ENCODE results near the gene LCLAT1.

Gene LCLAT1

DNA sequence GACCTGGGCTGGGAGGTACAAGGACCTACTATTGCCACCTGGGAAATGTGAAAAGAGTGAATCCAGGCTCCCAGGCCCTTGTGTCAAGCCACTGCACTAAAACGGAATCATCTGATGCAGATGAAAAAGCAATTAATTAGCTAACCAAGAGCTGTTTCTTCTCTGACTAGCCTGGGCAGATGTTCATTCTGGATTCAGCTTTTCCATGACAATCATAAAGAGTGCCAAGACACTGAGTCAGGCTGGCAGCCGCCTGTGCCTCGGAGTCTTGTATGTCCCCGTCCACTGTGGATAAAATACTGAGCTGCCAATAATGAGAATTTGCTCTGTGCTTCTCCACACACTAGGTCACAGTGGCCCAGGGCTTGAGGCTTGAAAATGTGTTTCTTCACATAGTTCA lies 21.7 kb upstream of the LCLAT1 start:
- Histone ChIP-seq H3K9me3 (ENCODE audit: control insufficient read depth, insufficient read depth, low read length) (no peaks in the 10 kb centered on the region), H3K4me3 (ENCODE audit: low read length) (no peak overlapping the region), H3K36me3 (ENCODE audit: control insufficient read depth, insufficient read depth, low read length) (no peaks in the 10 kb centered on the region), H3K27ac (ENCODE audit: low read length) (no peak overlapping the region), H3K27me3 (ENCODE audit: control insufficient read depth, insufficient read depth, low read length) (no peaks in the 10 kb centered on the region), H3K4me1 (ENCODE audit: control insufficient read depth, insufficient read depth, low read length) (peaks cover 5% of the 10 kb centered on the region)
- WGBS (ENCODE audit: insufficient coverage, insufficient read length): no CpG with 5 or more reads among the region's 4 CpGs
- no peak for DNase-seq (ENCODE audit: low read depth, low spot score)

DNA sequence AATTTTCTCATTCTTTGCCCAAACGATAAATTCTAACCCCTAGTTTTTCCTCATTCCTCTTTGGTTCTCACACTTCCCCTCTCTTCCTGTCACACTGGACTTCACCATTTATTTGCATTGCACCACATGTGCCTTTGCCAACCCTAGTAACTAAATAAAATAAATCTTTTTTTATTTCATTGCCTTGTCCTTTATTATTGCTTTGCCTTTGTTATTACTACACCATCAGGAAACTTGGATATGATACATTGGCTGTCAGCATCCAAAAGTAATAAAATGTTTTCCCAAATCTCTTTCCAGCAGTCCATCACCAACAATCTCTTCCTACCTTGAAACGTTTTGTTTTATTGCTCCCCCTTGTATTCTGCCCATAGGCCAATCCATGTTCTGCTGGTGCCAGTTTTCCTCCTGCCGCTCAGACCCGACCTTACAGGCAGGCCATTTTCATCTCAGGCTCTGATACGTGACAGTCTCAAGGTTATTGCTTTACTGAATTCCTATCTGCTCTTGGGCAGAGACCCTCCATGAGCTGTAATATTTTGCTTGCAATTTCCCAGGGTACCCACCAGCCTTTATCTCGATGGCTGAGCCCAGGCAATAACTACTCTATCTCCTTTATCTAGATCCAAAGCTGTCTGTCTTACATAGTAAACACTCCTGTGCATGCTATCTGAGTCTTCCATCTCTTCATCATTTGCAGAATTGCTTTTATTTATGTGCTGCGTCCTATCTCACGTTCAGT lies 19.3 kb upstream of the LCLAT1 start:
- Histone ChIP-seq H3K4me1 (ENCODE audit: control insufficient read depth, insufficient read depth, low read length) (no peaks in the 10 kb centered on the region), H3K36me3 (ENCODE audit: control insufficient read depth, insufficient read depth, low read length) (no peaks in the 10 kb centered on the region), H3K9me3 (ENCODE audit: control insufficient read depth, insufficient read depth, low read length) (no peaks in the 10 kb centered on the region), H3K4me3 (ENCODE audit: low read length) (no peak overlapping the region), H3K27me3 (ENCODE audit: control insufficient read depth, insufficient read depth, low read length) (no peaks in the 10 kb centered on the region), H3K27ac (ENCODE audit: low read length) (no peak overlapping the region)
- no peak for DNase-seq (ENCODE audit: low read depth, low spot score)
- 100% methylated on average over 1 of the region's 8 CpGs for WGBS (ENCODE audit: insufficient coverage, insufficient read length)

DNA sequence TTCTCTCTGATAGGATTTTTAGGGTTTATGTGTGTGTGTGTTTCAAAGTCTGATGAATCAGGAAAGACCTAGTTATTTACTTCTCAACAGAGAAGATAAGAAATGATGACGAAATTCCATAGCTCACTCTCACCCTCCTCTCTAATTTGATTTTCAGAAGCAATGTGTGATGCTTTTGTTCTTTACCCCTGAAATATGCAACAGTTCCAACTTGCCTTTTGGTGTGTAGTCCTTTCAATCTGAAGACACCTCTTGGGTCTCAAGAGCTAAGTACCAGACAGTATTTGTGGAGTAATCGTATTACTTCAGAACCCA lies 18.7 kb upstream of the LCLAT1 start:
- no CpG with 5 or more reads among the region's 2 CpGs for WGBS (ENCODE audit: insufficient coverage, insufficient read length)
- no peaks in the 10 kb centered on the region for H3K4me1 ChIP-seq (ENCODE audit: control insufficient read depth, insufficient read depth, low read length)
- no peaks in the 10 kb centered on the region for H3K27me3 ChIP-seq (ENCODE audit: control insufficient read depth, insufficient read depth, low read length)
- DNase-seq (ENCODE audit: low read depth, low spot score): no peak
- H3K36me3 ChIP-seq (ENCODE audit: control insufficient read depth, insufficient read depth, low read length): no peaks in the 10 kb centered on the region
- no peaks in the 10 kb centered on the region for H3K9me3 ChIP-seq (ENCODE audit: control insufficient read depth, insufficient read depth, low read length)
- H3K4me3 ChIP-seq (ENCODE audit: low read length): no peak overlapping the region
- no peak overlapping the region for H3K27ac ChIP-seq (ENCODE audit: low read length)

DNA sequence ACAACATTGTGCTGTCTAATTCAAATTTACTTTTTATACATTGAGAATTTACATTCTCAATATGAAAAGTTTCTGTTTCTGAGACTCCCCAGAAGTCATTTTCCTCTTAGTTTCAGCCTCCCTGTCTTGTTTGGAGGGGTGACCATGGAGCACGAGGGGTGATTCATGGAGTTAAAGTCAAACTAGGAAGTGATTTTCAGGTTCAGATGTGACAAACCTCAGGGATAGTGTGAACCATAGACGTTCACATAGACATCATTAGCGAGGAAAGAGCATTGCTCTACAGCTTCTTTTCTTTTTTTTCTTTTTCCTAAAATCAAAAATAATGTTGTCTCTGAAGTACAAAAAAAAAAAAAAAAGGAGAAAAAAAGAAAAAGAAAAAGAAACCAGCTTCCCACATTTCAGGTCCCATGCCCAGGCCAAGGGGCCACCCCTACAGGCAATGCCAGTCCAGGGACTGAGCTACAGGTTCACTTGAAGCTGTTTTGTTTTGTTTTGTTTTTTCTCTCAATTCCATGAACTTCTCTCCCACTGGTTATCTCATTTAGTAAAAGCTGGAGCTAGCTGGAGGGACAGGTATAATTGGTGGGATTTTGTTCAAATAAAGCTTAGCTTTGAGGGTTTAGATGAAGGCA lies 18.1 kb upstream of the LCLAT1 start:
- Histone ChIP-seq H3K4me3 (ENCODE audit: low read length) (no peak overlapping the region), H3K4me1 (ENCODE audit: control insufficient read depth, insufficient read depth, low read length) (no peaks in the 10 kb centered on the region), H3K9me3 (ENCODE audit: control insufficient read depth, insufficient read depth, low read length) (no peaks in the 10 kb centered on the region), H3K27me3 (ENCODE audit: control insufficient read depth, insufficient read depth, low read length) (no peaks in the 10 kb centered on the region), H3K36me3 (ENCODE audit: control insufficient read depth, insufficient read depth, low read length) (no peaks in the 10 kb centered on the region), H3K27ac (ENCODE audit: low read length) (no peak overlapping the region)
- DNase-seq (ENCODE audit: low read depth, low spot score): no peak
- no CpG with 5 or more reads among the region's 3 CpGs for WGBS (ENCODE audit: insufficient coverage, insufficient read length)

DNA sequence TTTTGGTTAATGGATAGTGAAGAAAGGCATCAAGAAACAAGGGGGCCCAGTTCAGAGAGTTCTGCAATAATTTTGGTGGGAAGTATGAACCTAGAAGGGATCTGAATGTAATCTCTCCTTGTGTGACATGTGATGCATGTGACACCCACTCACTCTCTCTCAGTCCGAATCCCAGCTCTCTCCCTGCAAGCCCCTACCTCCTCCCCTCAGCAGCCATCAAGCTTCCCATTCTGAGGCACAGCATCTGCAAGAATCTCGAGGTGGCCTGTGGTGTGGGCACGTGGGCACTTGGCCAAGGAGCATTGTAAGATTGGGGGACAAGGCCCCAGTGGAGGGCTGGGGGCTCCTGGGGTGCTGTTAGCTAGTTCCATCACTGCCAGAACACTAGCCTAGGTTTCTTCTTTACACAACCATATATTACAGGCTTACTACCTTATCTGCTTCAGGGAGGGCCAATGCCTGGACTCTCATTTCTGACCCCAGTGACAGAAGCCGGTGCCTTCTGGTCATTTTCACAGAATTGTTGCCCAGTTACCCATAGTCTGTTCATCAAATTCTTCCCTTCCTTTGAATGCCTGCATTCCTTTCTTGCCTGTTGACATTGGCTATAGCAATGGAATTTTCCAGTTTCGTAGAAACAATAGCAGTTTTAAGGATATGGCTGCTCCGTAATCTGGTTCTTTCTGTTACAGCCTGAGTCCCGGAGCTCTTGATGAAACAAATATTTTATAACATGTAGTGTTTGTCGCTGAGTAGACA lies 13.3 kb upstream of the LCLAT1 start:
- H3K9me3 ChIP-seq (ENCODE audit: control insufficient read depth, insufficient read depth, low read length): no peaks in the 10 kb centered on the region
- H3K4me3 ChIP-seq (ENCODE audit: low read length): no peak overlapping the region
- H3K36me3 ChIP-seq (ENCODE audit: control insufficient read depth, insufficient read depth, low read length): no peaks in the 10 kb centered on the region
- no peak overlapping the region for H3K27ac ChIP-seq (ENCODE audit: low read length)
- DNase-seq (ENCODE audit: low read depth, low spot score): no peak
- WGBS (ENCODE audit: insufficient coverage, insufficient read length): no CpG with 5 or more reads among the region's 8 CpGs
- H3K4me1 ChIP-seq (ENCODE audit: control insufficient read depth, insufficient read depth, low read length): no peaks in the 10 kb centered on the region
- no peaks in the 10 kb centered on the region for H3K27me3 ChIP-seq (ENCODE audit: control insufficient read depth, insufficient read depth, low read length)

DNA sequence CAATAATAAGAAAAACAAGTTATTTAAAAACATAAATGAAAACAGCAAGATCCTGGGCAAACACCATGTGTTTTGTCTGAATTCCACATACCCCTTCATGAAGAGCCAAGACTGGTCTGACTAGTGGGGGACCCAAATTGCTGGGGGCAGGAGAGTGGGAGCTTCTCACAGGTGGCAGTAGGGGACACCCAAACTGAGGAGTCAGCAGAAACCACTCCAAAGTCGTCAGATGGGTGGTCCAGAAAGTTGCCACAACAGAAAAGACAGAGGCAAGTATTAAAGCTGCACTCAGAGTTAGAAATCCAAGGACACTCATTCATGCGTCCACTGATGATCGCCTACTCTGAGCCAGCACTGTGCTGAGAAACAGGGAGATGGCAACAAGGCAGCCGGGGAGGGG lies 12.3 kb upstream of the LCLAT1 start:
- DNase-seq (ENCODE audit: low read depth, low spot score): no peak
- H3K36me3 ChIP-seq (ENCODE audit: control insufficient read depth, insufficient read depth, low read length): no peaks in the 10 kb centered on the region
- WGBS (ENCODE audit: insufficient coverage, insufficient read length): no CpG with 5 or more reads among the region's 4 CpGs
- H3K4me3 ChIP-seq (ENCODE audit: low read length): no peak overlapping the region
- no peaks in the 10 kb centered on the region for H3K9me3 ChIP-seq (ENCODE audit: control insufficient read depth, insufficient read depth, low read length)
- H3K27me3 ChIP-seq (ENCODE audit: control insufficient read depth, insufficient read depth, low read length): no peaks in the 10 kb centered on the region
- H3K4me1 ChIP-seq (ENCODE audit: control insufficient read depth, insufficient read depth, low read length): no peaks in the 10 kb centered on the region
- H3K27ac ChIP-seq (ENCODE audit: low read length): no peak overlapping the region

DNA sequence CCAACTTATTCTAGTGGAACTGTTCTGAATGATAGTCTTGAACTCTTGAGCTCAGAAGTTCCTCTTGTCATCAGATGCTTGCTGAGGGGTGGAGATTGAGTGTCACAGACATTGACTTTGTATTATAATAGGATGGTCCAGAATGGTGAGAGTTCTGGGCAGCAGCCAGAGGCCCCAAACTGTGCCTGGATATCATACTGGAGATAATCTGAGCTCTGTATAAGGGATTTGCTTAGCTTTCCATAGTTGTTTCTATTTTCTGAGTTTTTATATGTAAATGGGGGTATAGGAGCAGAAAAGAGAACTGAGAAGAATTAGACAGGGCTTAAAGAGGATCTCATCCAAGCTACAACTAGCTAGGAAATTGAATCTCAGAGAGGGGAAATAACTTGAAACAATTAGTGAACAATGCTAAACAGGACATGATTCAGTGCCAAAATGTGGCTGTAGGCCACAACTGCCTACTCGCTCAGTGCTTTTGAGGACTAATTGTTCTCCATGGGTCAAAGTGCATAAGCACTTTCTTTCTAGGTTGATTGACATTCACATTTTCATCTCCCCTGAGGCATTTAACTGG lies 10.1 kb upstream of the LCLAT1 start:
- H3K27me3 ChIP-seq (ENCODE audit: control insufficient read depth, insufficient read depth, low read length): no peaks in the 10 kb centered on the region
- H3K4me3 ChIP-seq (ENCODE audit: low read length): no peak overlapping the region
- H3K36me3 ChIP-seq (ENCODE audit: control insufficient read depth, insufficient read depth, low read length): no peaks in the 10 kb centered on the region
- no peaks in the 10 kb centered on the region for H3K4me1 ChIP-seq (ENCODE audit: control insufficient read depth, insufficient read depth, low read length)
- H3K27ac ChIP-seq (ENCODE audit: low read length): no peak overlapping the region
- no CpG with 5 or more reads among the region's 1 CpG for WGBS (ENCODE audit: insufficient coverage, insufficient read length)
- no peaks in the 10 kb centered on the region for H3K9me3 ChIP-seq (ENCODE audit: control insufficient read depth, insufficient read depth, low read length)
- DNase-seq (ENCODE audit: low read depth, low spot score): no peak

DNA sequence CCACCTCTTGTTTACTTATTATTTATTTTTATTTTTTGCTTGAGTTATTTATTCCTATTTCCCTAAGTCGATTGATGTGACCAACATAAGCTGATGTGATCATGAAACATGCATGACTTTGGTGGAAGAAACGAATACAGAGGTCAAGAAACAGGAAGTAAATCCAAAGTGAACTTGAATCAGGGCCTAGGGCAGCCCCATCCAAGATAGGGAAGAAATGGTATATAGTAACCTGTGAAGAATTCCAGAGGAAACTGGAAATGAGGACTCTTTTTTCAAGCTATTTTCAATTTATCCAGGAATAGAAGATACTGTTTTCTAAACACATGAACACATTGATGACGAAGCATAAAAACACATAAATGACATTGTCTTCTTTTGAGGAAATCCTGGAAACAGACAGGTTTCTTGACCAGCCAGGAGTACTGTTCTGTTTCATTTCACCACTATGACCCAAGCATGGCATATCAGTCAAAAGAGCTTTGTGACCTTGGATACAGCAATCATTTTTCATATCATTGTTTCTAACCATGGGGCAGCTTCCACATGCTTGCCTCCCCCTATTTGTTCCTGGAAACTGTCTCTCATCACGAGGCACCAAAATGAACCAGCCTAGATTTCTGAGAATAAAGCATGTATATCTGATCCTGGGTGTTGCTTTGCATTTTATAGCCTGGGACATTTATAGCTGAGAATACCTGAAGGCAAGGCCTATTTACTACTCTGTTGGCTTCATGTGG lies 9.1 kb upstream of the LCLAT1 start:
- Histone ChIP-seq H3K27me3 (ENCODE audit: control insufficient read depth, insufficient read depth, low read length) (no peaks in the 10 kb centered on the region), H3K27ac (ENCODE audit: low read length) (no peak overlapping the region), H3K36me3 (ENCODE audit: control insufficient read depth, insufficient read depth, low read length) (no peaks in the 10 kb centered on the region), H3K9me3 (ENCODE audit: control insufficient read depth, insufficient read depth, low read length) (no peaks in the 10 kb centered on the region), H3K4me1 (ENCODE audit: control insufficient read depth, insufficient read depth, low read length) (no peaks in the 10 kb centered on the region), H3K4me3 (ENCODE audit: low read length) (no peak overlapping the region)
- no peak for DNase-seq (ENCODE audit: low read depth, low spot score)
- no CpG with 5 or more reads among the region's 4 CpGs for WGBS (ENCODE audit: insufficient coverage, insufficient read length)

DNA sequence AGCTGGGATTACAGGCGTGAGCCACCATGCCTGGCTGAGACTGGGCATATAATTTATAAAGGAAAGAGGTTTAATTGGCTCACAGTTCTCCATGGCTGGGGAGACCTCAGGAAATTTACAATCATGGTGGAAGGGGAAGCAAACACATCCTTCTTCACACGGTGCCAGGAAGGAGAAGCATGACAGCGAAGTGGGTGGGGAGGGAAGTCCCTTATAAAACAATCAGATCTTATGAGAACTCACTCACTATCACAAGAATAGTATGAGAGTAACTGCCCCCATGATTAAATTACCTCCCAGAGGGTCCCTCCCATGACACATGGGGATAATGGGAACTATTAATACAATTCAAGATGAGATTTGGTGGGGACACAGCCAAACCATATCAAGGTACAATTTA lies 7.8 kb upstream of the LCLAT1 start:
- H3K36me3 ChIP-seq (ENCODE audit: control insufficient read depth, insufficient read depth, low read length): no peaks in the 10 kb centered on the region
- no peak overlapping the region for H3K27ac ChIP-seq (ENCODE audit: low read length)
- WGBS (ENCODE audit: insufficient coverage, insufficient read length): no CpG with 5 or more reads among the region's 3 CpGs
- no peaks in the 10 kb centered on the region for H3K4me1 ChIP-seq (ENCODE audit: control insufficient read depth, insufficient read depth, low read length)
- DNase-seq (ENCODE audit: low read depth, low spot score): no peak
- no peak overlapping the region for H3K4me3 ChIP-seq (ENCODE audit: low read length)
- no peaks in the 10 kb centered on the region for H3K27me3 ChIP-seq (ENCODE audit: control insufficient read depth, insufficient read depth, low read length)
- no peaks in the 10 kb centered on the region for H3K9me3 ChIP-seq (ENCODE audit: control insufficient read depth, insufficient read depth, low read length)

DNA sequence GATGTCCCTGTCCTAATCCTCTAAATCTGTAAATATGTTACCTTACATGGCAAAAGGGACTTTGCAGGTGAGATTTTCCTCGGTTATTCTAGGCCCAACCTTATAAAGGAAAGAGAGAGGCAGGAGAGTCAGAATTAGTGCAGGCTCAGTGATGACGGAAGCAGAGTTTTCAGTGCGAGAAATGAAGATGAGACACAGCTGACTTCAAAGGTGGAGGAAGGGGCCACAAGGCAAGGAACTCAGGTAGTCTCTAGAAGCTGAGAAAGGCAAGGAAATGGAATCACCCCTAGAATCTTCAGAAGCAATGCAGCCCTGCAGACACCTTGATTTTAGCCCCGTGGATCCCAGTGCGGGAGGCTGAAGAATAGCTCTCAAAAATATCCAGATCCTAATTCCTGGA lies 7.2 kb upstream of the LCLAT1 start:
- Histone ChIP-seq H3K27me3 (ENCODE audit: control insufficient read depth, insufficient read depth, low read length) (no peaks in the 10 kb centered on the region), H3K4me3 (ENCODE audit: low read length) (no peak overlapping the region), H3K36me3 (ENCODE audit: control insufficient read depth, insufficient read depth, low read length) (no peaks in the 10 kb centered on the region), H3K4me1 (ENCODE audit: control insufficient read depth, insufficient read depth, low read length) (no peaks in the 10 kb centered on the region), H3K9me3 (ENCODE audit: control insufficient read depth, insufficient read depth, low read length) (no peaks in the 10 kb centered on the region), H3K27ac (ENCODE audit: low read length) (no peak overlapping the region)
- DNase-seq (ENCODE audit: low read depth, low spot score): no peak
- no CpG with 5 or more reads among the region's 5 CpGs for WGBS (ENCODE audit: insufficient coverage, insufficient read length)

Data from iPS DF 6.9 (cell line).